B cell (primary cell): ENCODE measurements around the gene GNB1. TPM values are rescaled to one million over a fixed set of nuclear protein-coding genes. Genes with fewer than 3 reads are reported as not detected.

ENCODE experiments used
- ATAC-seq: fragments of 200-7000 bp; cut with Tn5 transposase; one replicate; pipeline ENCODE4 v1.10.0; 2021; ENCODE audit warnings: low read depth, mild to moderate bottlenecking, moderate number of reproducible peaks, moderate library complexity
- CTCF ChIA-PET: fragments of 350-600 bp; sonication (Branson Sonifier 250); formaldehyde crosslinking; loops from one replicate; lab custom pipeline; 2021; ENCODE audit warnings: antibody characterized with exemption, inconsistent platforms; lab: Charles Lee
- POLR2A ChIA-PET: fragments of 350-600 bp; sonication (Branson Sonifier 250); formaldehyde crosslinking; loops from one replicate; lab custom pipeline; 2021; ENCODE audit warnings: antibody characterized with exemption; lab: Charles Lee
- DNase-seq: peaks from one replicate; pipeline ENCODE4 v3.0.0; 2013
- H2AFZ ChIP-seq: 2 replicates; pipeline ENCODE4 v1.6.1; 2012; ENCODE audit warnings: mild to moderate bottlenecking, low read depth, low read length; ENCODE audit not compliant: insufficient read depth, poor library complexity, severe bottlenecking
- H3K27ac ChIP-seq, 2 donors: 1 replicate in 1 of 2; 2 replicates in 1 of 2; pipeline ENCODE4 v1.5.1; 2012 to 2013; ENCODE audit warnings: low read length in 2 of 2, mild to moderate bottlenecking in 2 of 2, moderate library complexity in 1 of 2
- H3K27me3 ChIP-seq, 4 experiments: fragments of 200-600 bp in 1 of 4; sonication (generic) in 1 of 4; replicated peaks in 1 of 4; 1 replicate in 2 of 4; 2 replicates in 2 of 4; pipeline versions ENCODE4 v1.6.1 to v1.7.0; 2013 to 2016; ENCODE audit warnings: low read length in 3 of 4, mild to moderate bottlenecking in 2 of 4, mixed read lengths in 1 of 4, moderate library complexity in 1 of 4; ENCODE audit not compliant: insufficient read depth in 4 of 4, control insufficient read depth in 3 of 4; ENCODE audit errors: control extremely low read depth in 1 of 4
- H3K36me3 ChIP-seq, 2 experiments: replicated peaks in 1 of 2; 1 replicate in 1 of 2; 2 replicates in 1 of 2; pipeline versions ENCODE4 v1.6.1 to v1.7.1; 2013; ENCODE audit warnings: low read length in 1 of 2; ENCODE audit not compliant: insufficient read depth in 2 of 2, control insufficient read depth in 1 of 2; ENCODE audit errors: control extremely low read depth in 1 of 2, extremely low read depth in 1 of 2
- H3K4me1 ChIP-seq, 2 donors: fragments of 200-600 bp in 1 of 2; sonication (generic) in 1 of 2; 1 replicate in 1 of 2; 2 replicates in 1 of 2; pipeline versions ENCODE4 v1.5.1 to v1.6.1; 2013 to 2017; ENCODE audit warnings: low read length in 2 of 2; ENCODE audit not compliant: control insufficient read depth in 2 of 2, insufficient read depth in 2 of 2
- H3K4me2 ChIP-seq: replicated peaks from 2 replicates; pipeline ENCODE3; 2012; ENCODE audit warnings: mild to moderate bottlenecking, low read depth, low read length; ENCODE audit not compliant: poor library complexity, severe bottlenecking
- H3K4me3 ChIP-seq, 5 experiments: fragments of 200-600 bp in 1 of 5; sonication (generic) in 1 of 5; 1 replicate in 3 of 5; 2 replicates in 2 of 5; pipeline versions ENCODE4 v1.5.1 to v1.7.0; 2011 to 2016; ENCODE audit warnings: low read length in 4 of 5, mild to moderate bottlenecking in 4 of 5, low read depth in 2 of 5, control low read depth in 1 of 5, moderate library complexity in 1 of 5; ENCODE audit not compliant: insufficient read depth in 1 of 5; ENCODE audit errors: control extremely low read depth in 1 of 5, extremely low read depth in 1 of 5
- H3K79me2 ChIP-seq: fragments of 200-600 bp; sonication (generic); one replicate; pipeline ENCODE4 v1.6.0; 2016; ENCODE audit warnings: low read length; ENCODE audit not compliant: control insufficient read depth, insufficient read depth
- H3K9ac ChIP-seq: fragments of 200-600 bp; sonication (generic); 2 replicates; pipeline ENCODE4 v1.6.1; 2017; ENCODE audit warnings: mild to moderate bottlenecking, low read length, moderate library complexity
- H3K9me3 ChIP-seq, 3 donors: one replicate each; pipeline versions ENCODE4 v1.6.1 to v1.7.1; 2013; ENCODE audit warnings: low read length in 2 of 3; ENCODE audit not compliant: control insufficient read depth in 2 of 3, insufficient read depth in 1 of 3; ENCODE audit errors: control extremely low read depth in 1 of 3
- H4K20me1 ChIP-seq: 2 replicates; pipeline ENCODE4 v1.6.0; 2012; ENCODE audit warnings: mild to moderate bottlenecking, low read length; ENCODE audit not compliant: insufficient read depth, control insufficient read depth, poor library complexity, severe bottlenecking
- H3K27ac Mint-ChIP-seq: one replicate; pipeline ENCODE4 v1.8.0; 2021; ENCODE audit warnings: mixed read lengths
- H3K27me3 Mint-ChIP-seq: one replicate; pipeline ENCODE4 v1.8.0; 2021; ENCODE audit warnings: mixed read lengths
- H3K4me1 Mint-ChIP-seq: one replicate; pipeline ENCODE4 v1.8.0; 2021; ENCODE audit warnings: mixed read lengths
- H3K4me3 Mint-ChIP-seq: one replicate; pipeline ENCODE4 v1.8.0; 2021; ENCODE audit warnings: mixed read lengths
- H3K9me3 Mint-ChIP-seq: one replicate; pipeline ENCODE4 v1.8.0; 2022; ENCODE audit warnings: mixed read lengths; ENCODE audit not compliant: insufficient read depth
- EZH2 ChIP-seq: IDR thresholded peaks from 2 replicates; pipeline ENCODE4 v1.6.1; 2012; ENCODE audit warnings: borderline replicate concordance, low read depth, mild to moderate bottlenecking, moderate library complexity, low read length; ENCODE audit not compliant: insufficient read depth, poor library complexity, severe bottlenecking
- WGBS: methylation state at CpG from one replicate; pipeline ENCODE4 v1.1.5; 2013; ENCODE audit warnings: missing lambda C conversion rate; ENCODE audit not compliant: insufficient coverage; 5-methylcytosine and 5-hydroxymethylcytosine counted together
- intact Hi-C: fragments of 100-400 bp; cut with micrococcal nuclease; formaldehyde crosslinking; loops from one replicate; pipeline ENCODE4 v1.10.0; 2022
- polyA plus RNA-seq: library from polyadenylated mRNA; depleted of rRNA; stranded (reverse); fragments of >200 nt; gene quantifications from 2 replicates; pipeline ENCODE4 v1.2.3, GENCODE V29; 2012
- total RNA-seq, 2 donors: library from RNA; stranded (reverse); fragments of 120-200 nt in 1 of 2; gene quantifications; 1 replicate in 1 of 2; 2 replicates in 1 of 2; pipeline versions ENCODE4 v1.2.3 to v1.2.4, GENCODE V29; 2013 to 2022
- TF ChIP-seq, protein P1 (sequence below): fragments of 200-600 bp; IDR thresholded peaks from one replicate; pipeline ENCODE4 v1.8.0; 2022; ENCODE audit warnings: antibody characterized with exemption, mild to moderate bottlenecking

GNB1 gene
- total and polyA plus RNA-seq, 2 donors (not counting 1 experiment from before 2014, with no cell fraction given) = 249 to 269 TPM

DNA sequence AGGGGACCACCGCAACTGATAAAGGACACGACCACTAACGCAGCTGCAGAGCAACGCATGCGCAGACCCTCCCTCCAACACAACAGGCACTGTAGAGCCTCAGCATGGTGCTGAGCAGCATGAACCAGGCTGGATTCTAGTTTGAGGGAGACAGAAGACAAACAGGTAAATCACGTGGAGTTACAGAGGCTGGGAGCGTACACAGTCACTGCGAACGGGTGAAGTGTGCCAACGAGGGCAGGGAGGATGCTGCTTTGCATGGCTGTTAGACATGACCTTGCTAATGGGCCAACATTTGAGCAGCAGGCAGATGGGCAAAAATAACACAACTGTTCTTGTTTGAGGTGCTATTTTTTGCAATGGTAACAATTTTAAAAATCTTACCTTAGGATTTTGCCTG is 57.4 kb downstream of the GNB1 start:
- CTCF ChIA-PET = interaction anchor here (0.8 to 1.2 kb wide), 5 partner anchors 20 to 74 kb away, joined by 3 to 5 read pairs (median 3); no protein-coding TSS in a partner anchor
- Histone ChIP-seq H3K4me2 (peak overlapping the region; percentile 68), H3K4me3 (peak overlapping the region in 3 of 5 experiments; percentile 9 to 31 (median 18)), H3K27me3 (no peaks in the 10 kb centered on the region), H3K9me3 (no peaks in the 10 kb centered on the region), H3K27ac (peak overlapping the region; percentile 42 to 90), H3K4me1 (peaks cover 45 to 49% of the 10 kb centered on the region in 2 donors), H3K36me3 (peaks cover 4 to 19% of the 10 kb centered on the region in 2 experiments), H3K79me2 (peaks cover 100% of the 10 kb centered on the region), H4K20me1 (peaks cover 92% of the 10 kb centered on the region), H2AFZ (no peak overlapping the region), H3K9ac (peak overlapping the region; percentile 48)
- ATAC-seq = peak; percentile 76
- peaks cover 48% of the 10 kb centered on the region for H3K4me1 Mint-ChIP-seq
- H3K4me3 Mint-ChIP-seq = peak overlapping the region; percentile 78
- intact Hi-C loops = no loop called here
- peak overlapping the region; percentile 87 for H3K27ac Mint-ChIP-seq
- DNase-seq = peak; percentile 74
- H3K27me3 Mint-ChIP-seq = no peaks in the 10 kb centered on the region
- 13% methylated on average over 6 of the region's 10 CpGs for WGBS
- POLR2A ChIA-PET = interaction anchor here (0.9 to 1.2 kb wide), 2 partner anchors 54 to 275 kb away, joined by 3 read pairs; no protein-coding TSS in a partner anchor
- TF ChIP-seq EZH2 = no peak
- TF ChIP-seq, protein P1, sequence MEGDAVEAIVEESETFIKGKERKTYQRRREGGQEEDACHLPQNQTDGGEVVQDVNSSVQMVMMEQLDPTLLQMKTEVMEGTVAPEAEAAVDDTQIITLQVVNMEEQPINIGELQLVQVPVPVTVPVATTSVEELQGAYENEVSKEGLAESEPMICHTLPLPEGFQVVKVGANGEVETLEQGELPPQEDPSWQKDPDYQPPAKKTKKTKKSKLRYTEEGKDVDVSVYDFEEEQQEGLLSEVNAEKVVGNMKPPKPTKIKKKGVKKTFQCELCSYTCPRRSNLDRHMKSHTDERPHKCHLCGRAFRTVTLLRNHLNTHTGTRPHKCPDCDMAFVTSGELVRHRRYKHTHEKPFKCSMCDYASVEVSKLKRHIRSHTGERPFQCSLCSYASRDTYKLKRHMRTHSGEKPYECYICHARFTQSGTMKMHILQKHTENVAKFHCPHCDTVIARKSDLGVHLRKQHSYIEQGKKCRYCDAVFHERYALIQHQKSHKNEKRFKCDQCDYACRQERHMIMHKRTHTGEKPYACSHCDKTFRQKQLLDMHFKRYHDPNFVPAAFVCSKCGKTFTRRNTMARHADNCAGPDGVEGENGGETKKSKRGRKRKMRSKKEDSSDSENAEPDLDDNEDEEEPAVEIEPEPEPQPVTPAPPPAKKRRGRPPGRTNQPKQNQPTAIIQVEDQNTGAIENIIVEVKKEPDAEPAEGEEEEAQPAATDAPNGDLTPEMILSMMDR = no peak
- no peaks in the 10 kb centered on the region for H3K9me3 Mint-ChIP-seq

DNA sequence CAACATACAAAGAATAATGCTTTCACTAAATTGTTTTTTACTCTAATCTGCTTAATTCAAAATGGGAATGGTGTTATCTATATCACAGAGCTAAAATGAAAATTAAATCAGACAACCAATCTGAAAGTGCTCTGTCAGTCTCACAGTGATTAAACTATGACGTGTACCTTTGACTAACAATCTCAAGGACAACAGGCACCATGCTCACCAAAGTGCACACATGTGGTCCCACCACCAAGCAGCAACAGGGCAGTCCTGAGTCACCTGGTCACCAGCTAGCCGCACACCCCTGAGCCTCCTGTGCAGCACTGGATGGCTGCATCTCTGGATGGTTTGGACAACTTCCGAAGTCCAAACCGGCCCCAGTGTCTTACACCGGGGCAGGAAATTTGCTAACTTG is 58.1 kb downstream of the GNB1 start:
- peak overlapping the region; percentile 78 for H3K4me3 Mint-ChIP-seq
- H3K4me1 Mint-ChIP-seq = peaks cover 53% of the 10 kb centered on the region
- no peaks in the 10 kb centered on the region for H3K27me3 Mint-ChIP-seq
- ChIA-PET POLR2A (interaction anchor here (1.2 kb wide), 1 partner anchor 274 kb away, joined by 3 read pairs; no protein-coding TSS in a partner anchor), CTCF (interaction anchor here (0.9 kb wide), 2 partner anchors 73 to 76 kb away, joined by 3 to 4 read pairs; no protein-coding TSS in a partner anchor)
- Histone ChIP-seq H2AFZ (no peak overlapping the region), H3K4me3 (no peak overlapping the region), H3K9ac (peak overlapping the region; percentile 48), H3K36me3 (peaks cover 4 to 19% of the 10 kb centered on the region in 2 experiments), H3K27ac (peak overlapping the region in 1 of 2 donors; percentile 90), H3K4me2 (peak overlapping the region; percentile 68), H3K9me3 (no peaks in the 10 kb centered on the region), H3K4me1 (peaks cover 45 to 49% of the 10 kb centered on the region in 2 donors), H3K27me3 (no peaks in the 10 kb centered on the region), H3K79me2 (peaks cover 100% of the 10 kb centered on the region), H4K20me1 (peaks cover 90% of the 10 kb centered on the region)
- 82% methylated on average over 3 of the region's 5 CpGs for WGBS
- ATAC-seq (no peak), DNase-seq (no peak)
- TF ChIP-seq EZH2 = no peak
- TF ChIP-seq, protein P1 = no peak
- intact Hi-C loops = no loop called here
- H3K9me3 Mint-ChIP-seq = no peaks in the 10 kb centered on the region
- peak overlapping the region; percentile 87 for H3K27ac Mint-ChIP-seq
